GM12878 (cell line): ENCODE results near the gene ASIC2.

ENCODE experiments used
- CBX5 ChIP-seq: sonication (generic); IDR thresholded peaks from 2 replicates; pipeline ENCODE4 v1.6.1; 2016; ENCODE audit warnings: low read depth, moderate library complexity, mild to moderate bottlenecking, inconsistent platforms
- CTCF ChIP-seq, 3 experiments: IDR thresholded peaks in 2 of 3; conservative IDR thresholded peaks in 1 of 3; 2 replicates each; pipeline ENCODE4 v1.5.1; 2011; ENCODE audit warnings: low read depth in 3 of 3, low read length in 3 of 3, mild to moderate bottlenecking in 3 of 3, control low read depth in 2 of 3, moderate library complexity in 2 of 3, inconsistent platforms in 1 of 3, mixed read lengths in 1 of 3; ENCODE audit not compliant: control insufficient read depth in 2 of 3, insufficient read depth in 1 of 3; ENCODE audit errors: extremely low read depth in 1 of 3
- HDAC2 ChIP-seq: fragments of 200-600 bp; sonication (generic); IDR thresholded peaks from 2 replicates; pipeline ENCODE4 v1.6.1; 2017
- MAX ChIP-seq: IDR thresholded peaks from 2 replicates; pipeline ENCODE4 v1.6.1; 2012; ENCODE audit warnings: low read depth, low read length, improper control_type of control experiment
- POLR2A ChIP-seq: IDR thresholded peaks from 2 replicates; pipeline ENCODE4 v1.6.1; 2011; ENCODE audit warnings: low read depth, mild to moderate bottlenecking, low read length
- RAD51 ChIP-seq: fragments of 450-650 bp; IDR thresholded peaks from 2 replicates; pipeline ENCODE4 v1.6.1; 2016; ENCODE audit warnings: moderate library complexity, mild to moderate bottlenecking, inconsistent platforms

- no peak for TF ChIP-seq CBX5
- TF ChIP-seq CTCF (IDR thresholded peaks at IDR 0.05 in 2 of 3, conservative IDR thresholded peaks at IDR 0.05 in 1 of 3; ENCODE audit: control insufficient read depth in 2 of 3, extremely low read depth in 1 of 3, insufficient read depth in 1 of 3, low read depth in 3 of 3, low read length in 3 of 3) = no peak
- TF ChIP-seq MAX = no peak
- TF ChIP-seq POLR2A = no peak
- no peak for TF ChIP-seq RAD51
- TF ChIP-seq HDAC2 = no peak
Observed at GRCh38 chr17:33152783-33153182, 140.3 kb downstream of the ASIC2 start.
